ENCODE measurements around the gene NIPAL3. TPM values are rescaled to one million over a fixed set of nuclear protein-coding genes. Genes with fewer than 3 reads are reported as not detected.

The NIPAL3 gene
- total RNA-seq, 1 experiment from 2014 or later = 16.6 TPM

- Histone ChIP-seq H3K9ac (ENCODE audit: low read length) (no peak overlapping the region), H3K27ac (ENCODE audit: low read depth, low read length) (no peak overlapping the region), H3K4me2 (ENCODE audit: low read length) (peak overlapping the region; percentile 96), H2AFZ (ENCODE audit: low read depth, low read length, poor library complexity, severe bottlenecking) (no peak overlapping the region), H3K36me3 (ENCODE audit: control insufficient read depth in 1 of 2, insufficient read depth in 2 of 2, low read length in 2 of 2) (no peaks in the 10 kb centered on the region), H3K79me2 (ENCODE audit: insufficient read depth, low read length) (no peaks in the 10 kb centered on the region), H3K9me3 (ENCODE audit: control insufficient read depth in 1 of 2, insufficient read depth in 1 of 2, low read depth in 1 of 2, low read length in 2 of 2) (no peaks in the 10 kb centered on the region), H3K4me1 (ENCODE audit: control insufficient read depth in 1 of 2, insufficient read depth in 2 of 2, low read length in 2 of 2) (peaks cover 18 to 56% of the 10 kb centered on the region in 2 experiments), H3K9me2 (ENCODE audit: insufficient read depth) (no peaks in the 10 kb centered on the region), H3K27me3 (ENCODE audit: insufficient read depth, low read length) (no peaks in the 10 kb centered on the region), H3K4me3 (replicated peaks in 1 of 2; ENCODE audit: low read depth in 1 of 2, low read length in 2 of 2) (no peak overlapping the region), H4K20me1 (ENCODE audit: insufficient read depth) (no peaks in the 10 kb centered on the region)
- no TSS peak for BruUV-seq (replicated peaks)
- POLR2A ChIA-PET = no interaction called here
- no peak for ATAC-seq
- intact Hi-C loops (cut with micrococcal nuclease) = loop anchor here (10.0 kb wide), 1 partner anchor 114 kb away; no protein-coding TSS in a partner anchor
- RAD21 ChIA-PET (ENCODE audit: low non-redundant PET in 1 of 2, low total read pairs in 2 of 2, uncharacterized antibody in 2 of 2, unreplicated experiment in 2 of 2) = no interaction called here
- TF ChIP-seq EZH2 (IDR thresholded peaks at IDR 0.05) = no peak
- TF ChIP-seq YY1 (IDR thresholded peaks at IDR 0.05; ENCODE audit: extremely low read depth, insufficient replicate concordance, low read depth, low read length) = no peak
- TF ChIP-seq CTCF (IDR thresholded peaks at IDR 0.05 in 2 of 3, conservative IDR thresholded peaks at IDR 0.05 in 1 of 3; ENCODE audit: borderline replicate concordance in 1 of 3, insufficient read depth in 1 of 3, low read depth in 2 of 3, low read length in 2 of 3) = no peak
- TF ChIP-seq POLR2AphosphoS5 (IDR thresholded peaks at IDR 0.05; ENCODE audit: low read depth, low read length) = no peak
- no peak for TF ChIP-seq SIN3A (IDR thresholded peaks at IDR 0.05; ENCODE audit: low read depth)
- no peak for TF ChIP-seq ELF1 (IDR thresholded peaks at IDR 0.05; ENCODE audit: borderline replicate concordance, low read depth)
- TF ChIP-seq EGR1 (IDR thresholded peaks at IDR 0.05; ENCODE audit: low read depth) = no peak
- no peak; the same call in 1 of the 2 replicates for TF ChIP-seq FOSL1 (IDR thresholded peaks at IDR 0.05; ENCODE audit: low read depth)
- no peak for TF ChIP-seq MAX (IDR thresholded peaks at IDR 0.05)
- no peak for TF ChIP-seq EZH2phosphoT487 (IDR thresholded peaks at IDR 0.05; ENCODE audit: borderline replicate concordance)
- no peak for TF ChIP-seq POLR2A (IDR thresholded peaks at IDR 0.05; ENCODE audit: borderline replicate concordance, extremely low read depth, insufficient read depth, insufficient read length)
- TF ChIP-seq ZBTB33 (IDR thresholded peaks at IDR 0.05; ENCODE audit: extremely low read depth, insufficient replicate concordance, low read length) = no peak
- no peak for TF ChIP-seq REST (IDR thresholded peaks at IDR 0.05; ENCODE audit: low read depth)
- TF ChIP-seq SRF (IDR thresholded peaks at IDR 0.05; ENCODE audit: low read depth) = no peak
- no peak for TF ChIP-seq TCF7L2 (IDR thresholded peaks at IDR 0.05; ENCODE audit: borderline replicate concordance, extremely low read depth, insufficient read depth, insufficient read length)
- TF ChIP-seq ZFX (IDR thresholded peaks at IDR 0.05) = no peak
- TF ChIP-seq JUND (IDR thresholded peaks at IDR 0.05) = no peak
- no peak for TF ChIP-seq RAD21 (IDR thresholded peaks at IDR 0.05; ENCODE audit: low read depth)
- no peak for DNase-seq (ENCODE audit: low read depth, low spot score)
- CTCF ChIA-PET = interaction anchor here (2.4 kb wide), 1 partner anchor 19 kb away, joined by 20 read pairs; no protein-coding TSS in a partner anchor
Observed at GRCh38 chr1:24410750-24411149, 4.9 kb upstream of the NIPAL3 start.

Data from HCT116 (cell line).